HG02870 (cell line): ENCODE measurements around the gene LRRC8C.
"Not testable (repeated sequence)": the region's sequence is repeated elsewhere in the genome, so short reads cannot be mapped to it uniquely, and the experiment has no call there.

Experiments
- ATAC-seq: cut with Tn5 transposase; IDR thresholded peaks from one replicate; pipeline ENCODE4 v1.9.1; 2021; ENCODE audit warnings: mild to moderate bottlenecking, moderate library complexity; ENCODE audit not compliant: unreplicated experiment

The LRRC8C gene

GRCh38 chr1:89632657-89633247 lies at the start of gene LRRC8C:
TSS of gene LRRC8C (plus strand) at chr1:89633120. CDS start at chr1:89686474, 53,354 bp downstream.
- ATAC-seq = peak; percentile 77

- no peak for ATAC-seq
These were observed 48.7 kb upstream of the LRRC8C start for GRCh38 chr1:89584211-89584610.

- no peak for ATAC-seq
These were observed 48.1 kb upstream of the LRRC8C start for GRCh38 chr1:89584781-89585180.

GRCh38 chr1:89587729-89588161 lies 45.2 kb upstream of the LRRC8C start:
- ATAC-seq = no peak

- ATAC-seq = no peak
These were observed 44.4 kb upstream of the LRRC8C start for GRCh38 chr1:89588480-89588879.

- no peak for ATAC-seq
These were observed 43.4 kb upstream of the LRRC8C start for GRCh38 chr1:89589515-89589914.

GRCh38 chr1:89590341-89591080 lies 42.4 kb upstream of the LRRC8C start:
- no peak for ATAC-seq

GRCh38 chr1:89592861-89593302 lies 40.0 kb upstream of the LRRC8C start:
- not testable (repeated sequence) for ATAC-seq

- ATAC-seq = no peak
These were observed 38.7 kb upstream of the LRRC8C start for GRCh38 chr1:89594096-89594740.

- no peak for ATAC-seq
These were observed 36.2 kb upstream of the LRRC8C start for GRCh38 chr1:89596698-89597097.

GRCh38 chr1:89598450-89599331 lies 34.2 kb upstream of the LRRC8C start:
- ATAC-seq = no peak

- no peak for ATAC-seq
These were observed 33.6 kb upstream of the LRRC8C start for GRCh38 chr1:89599332-89599630.

- ATAC-seq = peak; percentile 49
These were observed 32.3 kb upstream of the LRRC8C start for GRCh38 chr1:89600451-89601224.

GRCh38 chr1:89602871-89603404 lies 30.0 kb upstream of the LRRC8C start:
- no peak for ATAC-seq

GRCh38 chr1:89603651-89604413 lies 29.1 kb upstream of the LRRC8C start:
- no peak for ATAC-seq

- ATAC-seq = no peak
These were observed 28.5 kb upstream of the LRRC8C start for GRCh38 chr1:89604414-89604735.

- no peak for ATAC-seq
These were observed 27.2 kb upstream of the LRRC8C start for GRCh38 chr1:89605692-89606091.

- ATAC-seq = peak; percentile 66
These were observed 26.5 kb upstream of the LRRC8C start for GRCh38 chr1:89606227-89606980.

GRCh38 chr1:89607156-89607555 lies 25.8 kb upstream of the LRRC8C start:
- no peak for ATAC-seq
